H1 (cell line): ENCODE data around the gene TRIM32. TPM values are rescaled to one million over a fixed set of nuclear protein-coding genes. Genes with fewer than 3 reads are reported as not detected.

Experiments used
- CREB1 ChIP-seq: IDR thresholded peaks from 2 replicates; pipeline ENCODE4 v1.6.1; 2012; ENCODE audit warnings: inconsistent platforms
- CTBP2 ChIP-seq: IDR thresholded peaks from 2 replicates; pipeline ENCODE4 v1.7.0; 2011; ENCODE audit warnings: borderline replicate concordance, mild to moderate bottlenecking, moderate library complexity, mixed read lengths, low read length; ENCODE audit not compliant: insufficient read depth, insufficient read length
- EP300 ChIP-seq, 2 experiments: IDR thresholded peaks; 1 replicate in 1 of 2; 2 replicates in 1 of 2; pipeline ENCODE4 v1.6.1; 2011 to 2012; ENCODE audit warnings: low read depth in 2 of 2, low read length in 2 of 2, mild to moderate bottlenecking in 2 of 2, borderline replicate concordance in 1 of 2, inconsistent platforms in 1 of 2, moderate library complexity in 1 of 2
- KDM1A ChIP-seq: fragments of 200-600, 300-600 bp; sonication (generic); IDR thresholded peaks from 2 replicates; pipeline ENCODE4 v1.7.1; 2016; ENCODE audit warnings: mild to moderate bottlenecking, low read length, borderline replicate concordance
- POLR2A ChIP-seq, 2 experiments: IDR thresholded peaks; 1 replicate in 1 of 2; 2 replicates in 1 of 2; pipeline ENCODE4 v1.6.1; 2011; ENCODE audit warnings: low read depth in 2 of 2, low read length in 2 of 2, mild to moderate bottlenecking in 2 of 2; ENCODE audit errors: control extremely low read depth in 1 of 2
- RFX5 ChIP-seq: IDR thresholded peaks from 2 replicates; pipeline ENCODE4 v1.6.1; 2011; ENCODE audit warnings: low read depth, low read length, improper control_type of control experiment, borderline replicate concordance
- SP4 ChIP-seq: IDR thresholded peaks from 2 replicates; pipeline ENCODE4 v1.6.1; 2012; ENCODE audit warnings: low read length, inconsistent platforms
- SUZ12 ChIP-seq: fragments of 200-600 bp; sonication (generic); IDR thresholded peaks from 2 replicates; pipeline ENCODE4 v1.6.1; 2012; ENCODE audit warnings: mild to moderate bottlenecking, inconsistent platforms, low read length, moderate library complexity, mixed read lengths
- polyA plus RNA-seq, 7 experiments: library from polyadenylated mRNA; depleted of rRNA in 3 of 7; stranded (reverse) in 5 of 7; unstranded in 2 of 7; fragments of >200 nt in 5 of 7; fragments of 200-250 nt in 2 of 7; gene quantifications; 1 replicate in 5 of 7; 2 replicates in 1 of 7; 4 replicates in 1 of 7; pipeline versions ENCODE4 v1.2.1 to v1.2.3, GENCODE V29; 2011 to 2013; ENCODE audit warnings: missing spikeins in 2 of 7, mixed read lengths in 2 of 7
- total RNA-seq: library from RNA; stranded (reverse); fragmentation: NEBNext Ultra II Directional; extraction: Animal tissue kit (Norgen Biotek cat#: 25700); gene quantifications from 2 replicates; pipeline ENCODE4 v1.2.1, GENCODE V29; 2021

Gene TRIM32
- total and polyA plus RNA-seq, 2 of the 8 experiments (the other 6 are each of a cell fraction or from before 2014, with no cell fraction given): 10.5 to 17.3 TPM

DNA sequence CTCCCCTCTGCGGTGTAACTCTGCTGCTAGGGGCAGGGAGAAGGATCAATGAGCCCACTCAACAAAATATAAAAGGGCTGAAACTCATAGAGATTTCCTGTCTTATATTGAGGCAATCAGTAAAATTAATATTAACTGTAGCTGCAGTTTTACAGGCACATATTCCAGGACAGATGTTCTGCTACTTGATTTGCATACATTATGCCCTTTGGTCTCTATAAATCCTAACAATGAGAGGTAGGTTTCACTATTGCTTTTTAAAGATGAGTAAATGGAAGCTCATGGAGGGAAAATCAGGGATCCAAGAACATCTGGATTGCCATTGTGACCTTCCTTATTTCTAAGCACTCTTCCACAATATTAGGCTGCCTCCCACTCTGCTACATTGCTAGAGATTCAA, 23.5 kb upstream of the TRIM32 start (continued):
- TF ChIP-seq SUZ12: no peak
- no peak for TF ChIP-seq EP300 (IDR thresholded peaks at IDR 0.05; ENCODE audit: borderline replicate concordance in 1 of 2, low read depth in 2 of 2, low read length in 2 of 2)
- no peak for TF ChIP-seq CTBP2
- no peak for TF ChIP-seq KDM1A
- no peak for TF ChIP-seq SP4
- TF ChIP-seq RFX5: no peak
- TF ChIP-seq POLR2A (IDR thresholded peaks at IDR 0.05; ENCODE audit: control extremely low read depth in 1 of 2, low read depth in 2 of 2, low read length in 2 of 2): no peak
- no peak for TF ChIP-seq CREB1
- TF ChIP-seq, all 59 proteins: peak for 0
